CD4-positive, alpha-beta T cell treated with Interleukin-2 at 100 ng/mL for 4 hours (primary cell): ENCODE results near the gene CDC42EP1.
"Not testable (repeated sequence)": the region's sequence is repeated elsewhere in the genome, so short reads cannot be mapped to it uniquely, and the experiment has no call there.

Source experiments
- DNase-seq: peaks from one replicate; pipeline ENCODE4 v3.0.0-alpha.2; 2020; ENCODE audit warnings: low spot score

The CDC42EP1 gene, protein sequence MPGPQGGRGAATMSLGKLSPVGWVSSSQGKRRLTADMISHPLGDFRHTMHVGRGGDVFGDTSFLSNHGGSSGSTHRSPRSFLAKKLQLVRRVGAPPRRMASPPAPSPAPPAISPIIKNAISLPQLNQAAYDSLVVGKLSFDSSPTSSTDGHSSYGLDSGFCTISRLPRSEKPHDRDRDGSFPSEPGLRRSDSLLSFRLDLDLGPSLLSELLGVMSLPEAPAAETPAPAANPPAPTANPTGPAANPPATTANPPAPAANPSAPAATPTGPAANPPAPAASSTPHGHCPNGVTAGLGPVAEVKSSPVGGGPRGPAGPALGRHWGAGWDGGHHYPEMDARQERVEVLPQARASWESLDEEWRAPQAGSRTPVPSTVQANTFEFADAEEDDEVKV

DNA sequence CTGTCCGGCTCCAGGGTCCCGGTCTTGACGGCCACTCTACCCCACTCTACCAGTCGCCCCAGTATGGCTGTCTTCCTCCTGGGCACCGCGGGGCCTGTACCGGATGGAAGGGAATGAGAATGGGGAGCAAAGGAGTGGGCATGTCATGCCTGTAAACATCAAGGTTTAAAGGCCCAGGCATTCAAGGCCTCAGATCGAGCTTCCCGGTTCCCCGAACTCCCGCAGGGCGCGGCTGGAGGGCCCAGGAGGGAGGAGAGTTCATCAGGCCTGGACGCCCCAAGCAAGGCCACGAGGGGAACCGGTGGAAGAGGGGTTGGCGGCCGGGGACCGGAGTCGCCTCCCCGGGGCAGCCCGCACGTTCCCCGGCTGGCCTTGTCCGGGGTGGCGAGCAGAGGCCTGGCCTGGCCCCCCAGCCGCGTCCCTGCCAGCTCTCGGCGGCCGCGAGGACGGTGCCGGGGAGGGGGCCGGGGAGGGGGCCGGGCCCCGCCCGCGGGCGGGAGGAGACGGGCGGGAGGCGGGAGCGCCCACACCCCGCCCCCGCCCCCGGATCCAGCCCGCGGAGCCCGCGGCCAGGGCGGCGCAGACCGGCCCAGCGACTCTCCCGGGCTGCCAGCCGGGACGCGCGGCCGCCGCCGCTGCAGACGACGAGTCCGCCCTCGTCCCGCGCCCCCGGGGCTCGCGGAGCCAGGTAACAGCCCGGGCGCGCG is at the start of gene CDC42EP1:
CDC42EP1 (plus strand) TSS at position 580 of the 707 bp plus-strand sequence. CDS start 5,870 bp downstream, outside the sequence.
- DNase-seq, result no peak

DNA sequence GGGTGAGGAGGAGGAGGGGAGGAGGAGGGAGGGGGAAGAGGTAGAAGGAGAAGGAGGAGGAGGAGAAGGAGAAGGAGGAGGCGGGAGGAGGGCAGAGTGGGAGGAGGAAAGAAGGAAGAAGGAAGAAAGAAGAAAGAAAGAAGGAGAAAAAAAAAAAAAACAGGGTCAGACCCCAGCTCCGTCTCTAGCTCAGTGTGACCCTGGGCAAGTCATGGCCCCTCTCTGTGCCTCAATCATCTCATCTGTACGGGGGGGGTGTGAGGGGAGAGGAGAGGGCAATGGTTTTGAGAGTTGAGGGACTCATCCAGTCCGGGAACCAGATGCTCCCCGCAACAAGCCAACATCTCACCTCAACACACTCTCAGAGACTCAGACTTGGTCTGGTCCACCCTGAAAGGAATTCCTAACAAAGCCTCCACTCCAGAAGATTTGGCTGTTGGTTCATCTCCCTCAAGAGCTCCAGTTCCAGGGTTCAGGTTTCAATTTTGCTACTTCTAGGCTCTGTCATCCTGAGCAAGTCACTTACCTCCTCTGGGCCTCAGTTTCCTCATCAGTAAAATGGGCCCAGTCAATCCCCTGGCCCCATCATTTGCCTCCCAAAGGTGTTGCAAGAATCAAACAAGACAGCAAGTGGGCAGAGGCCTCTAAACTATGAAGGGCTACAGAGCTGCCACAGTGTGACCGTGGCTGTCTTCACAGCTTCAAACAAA is 48.7 kb upstream of the CDC42EP1 start:
- no peak for DNase-seq

DNA sequence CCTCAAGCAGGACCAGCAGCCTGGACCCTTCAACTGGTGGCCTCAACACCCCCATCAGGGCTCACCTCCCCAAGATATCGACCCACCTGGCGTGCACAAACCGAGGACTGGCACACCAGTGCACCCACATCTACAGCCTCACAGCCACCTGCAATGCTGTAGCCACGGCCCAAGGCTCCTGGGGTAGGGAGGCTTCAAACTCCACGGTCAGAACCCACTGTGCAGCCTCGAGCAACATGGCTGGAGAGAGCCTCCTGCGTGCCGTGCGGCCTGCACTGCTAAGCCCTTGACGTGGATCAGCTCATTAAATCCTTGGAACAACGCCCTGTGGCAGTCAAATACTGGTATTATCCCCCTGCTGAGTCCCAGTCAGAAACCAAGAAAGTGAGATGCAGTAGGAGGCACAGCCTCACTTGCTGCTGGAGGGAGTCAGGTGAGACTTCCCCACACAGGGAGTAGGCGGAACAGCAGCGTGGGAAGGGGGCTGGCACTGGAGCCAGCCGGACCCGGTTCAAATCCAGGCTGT is 45.7 kb upstream of the CDC42EP1 start:
- DNase-seq, result no peak

DNA sequence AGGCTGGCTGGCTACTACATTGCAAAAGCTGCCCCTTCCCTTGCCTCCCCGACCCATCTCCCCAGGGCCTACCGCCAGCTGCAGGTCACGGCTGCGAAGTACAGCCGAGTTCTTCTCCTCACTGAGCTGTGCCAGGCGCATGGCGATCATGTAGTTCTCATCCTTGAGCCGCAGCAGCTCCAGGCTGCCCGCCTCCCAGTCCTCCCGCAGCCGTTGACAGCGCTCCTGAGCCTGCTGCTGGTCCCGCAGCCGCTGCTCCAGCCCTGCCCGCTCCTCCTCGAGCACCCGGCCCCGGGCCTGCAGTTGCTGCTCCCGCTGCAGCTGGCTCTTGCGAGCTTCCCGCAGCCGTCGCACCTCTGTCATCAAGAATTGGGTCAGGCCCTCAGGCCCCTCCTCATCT is 44.4 kb upstream of the CDC42EP1 start:
- no peak for DNase-seq

DNA sequence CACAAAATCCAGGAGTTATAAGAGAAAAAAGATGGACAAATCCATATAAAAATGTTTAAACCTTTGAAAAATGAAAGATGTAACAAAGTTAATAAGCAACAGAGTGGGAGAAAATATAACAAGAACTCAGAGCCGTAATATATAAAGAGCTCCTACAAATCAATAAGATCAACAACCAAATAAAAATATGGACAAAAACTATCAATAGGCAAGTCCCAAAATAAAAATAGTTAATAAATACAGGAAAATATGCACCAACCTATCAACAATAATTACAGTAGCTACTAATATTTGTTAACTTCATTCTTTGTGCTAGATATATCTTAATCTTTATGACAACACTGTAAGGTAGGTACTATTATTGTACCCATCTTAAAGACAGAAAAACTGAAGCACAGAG is 43.8 kb upstream of the CDC42EP1 start:
- DNase-seq, result no peak

DNA sequence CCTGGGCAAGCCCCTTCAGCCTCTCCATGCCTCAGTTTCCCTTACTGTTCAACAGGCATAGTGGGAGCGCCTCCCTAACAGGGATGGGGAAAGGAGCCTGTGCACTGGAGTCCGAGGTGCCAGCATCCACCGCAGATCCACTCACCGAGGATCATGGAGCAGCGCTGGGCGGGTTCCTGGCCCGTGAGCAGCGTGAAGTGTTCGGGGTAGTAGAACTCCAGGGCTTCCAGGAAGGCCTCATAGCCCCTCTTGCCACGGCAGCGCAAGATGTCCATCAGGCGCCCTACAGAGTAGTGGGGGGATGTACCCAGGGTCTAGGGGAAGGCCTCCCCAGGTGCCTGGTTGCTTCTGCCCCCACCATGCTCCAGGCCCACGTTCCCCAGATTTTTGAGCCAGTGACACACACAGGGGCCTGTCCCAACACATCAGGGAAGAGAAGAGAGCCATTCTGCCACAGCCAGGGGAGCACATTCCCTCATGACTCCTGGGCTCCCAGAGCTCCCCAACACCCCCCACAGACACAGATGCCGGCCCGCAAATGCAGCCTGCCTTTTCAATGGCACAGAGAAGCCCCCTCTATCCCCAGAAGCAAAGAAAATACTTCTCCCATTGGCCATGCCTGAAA is 42.3 kb upstream of the CDC42EP1 start:
- no peak for DNase-seq

DNA sequence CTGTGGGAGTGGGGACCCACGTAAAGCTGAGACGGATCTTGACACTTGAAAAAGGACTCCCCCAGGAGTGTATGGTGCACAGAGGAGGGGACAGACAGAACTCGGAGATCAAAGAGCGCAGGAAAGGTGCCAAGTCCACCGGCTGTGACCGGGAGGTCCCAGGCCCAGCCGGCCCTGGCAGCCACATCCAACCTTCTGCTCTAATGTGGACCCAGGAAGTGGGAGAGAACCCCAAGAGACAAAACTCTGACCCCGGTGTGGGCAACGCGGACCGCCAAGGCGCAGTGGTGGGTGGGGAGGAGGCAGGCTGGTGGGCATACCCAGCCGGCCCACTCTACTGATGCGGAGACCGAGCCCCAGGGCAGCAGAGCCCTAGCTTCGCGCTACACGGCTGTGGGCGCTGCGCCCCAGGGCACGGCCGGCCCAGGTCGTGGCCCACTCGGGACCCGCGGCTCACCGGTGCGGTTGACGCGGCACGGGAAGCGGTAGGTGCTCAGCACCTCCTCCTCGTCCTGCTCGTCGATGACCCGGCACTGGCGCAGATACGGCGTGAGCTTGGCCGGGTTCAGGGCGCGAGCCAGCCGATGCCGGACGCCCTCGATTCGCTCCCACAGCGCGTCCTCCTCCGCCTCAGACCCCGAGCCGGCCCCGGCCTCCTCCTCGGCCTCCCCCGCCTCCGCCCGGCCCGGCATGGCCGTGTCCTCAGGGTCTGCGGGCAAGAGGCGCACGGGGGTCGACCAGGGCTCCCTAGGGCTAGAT is 41.6 kb upstream of the CDC42EP1 start:
- no peak for DNase-seq

DNA sequence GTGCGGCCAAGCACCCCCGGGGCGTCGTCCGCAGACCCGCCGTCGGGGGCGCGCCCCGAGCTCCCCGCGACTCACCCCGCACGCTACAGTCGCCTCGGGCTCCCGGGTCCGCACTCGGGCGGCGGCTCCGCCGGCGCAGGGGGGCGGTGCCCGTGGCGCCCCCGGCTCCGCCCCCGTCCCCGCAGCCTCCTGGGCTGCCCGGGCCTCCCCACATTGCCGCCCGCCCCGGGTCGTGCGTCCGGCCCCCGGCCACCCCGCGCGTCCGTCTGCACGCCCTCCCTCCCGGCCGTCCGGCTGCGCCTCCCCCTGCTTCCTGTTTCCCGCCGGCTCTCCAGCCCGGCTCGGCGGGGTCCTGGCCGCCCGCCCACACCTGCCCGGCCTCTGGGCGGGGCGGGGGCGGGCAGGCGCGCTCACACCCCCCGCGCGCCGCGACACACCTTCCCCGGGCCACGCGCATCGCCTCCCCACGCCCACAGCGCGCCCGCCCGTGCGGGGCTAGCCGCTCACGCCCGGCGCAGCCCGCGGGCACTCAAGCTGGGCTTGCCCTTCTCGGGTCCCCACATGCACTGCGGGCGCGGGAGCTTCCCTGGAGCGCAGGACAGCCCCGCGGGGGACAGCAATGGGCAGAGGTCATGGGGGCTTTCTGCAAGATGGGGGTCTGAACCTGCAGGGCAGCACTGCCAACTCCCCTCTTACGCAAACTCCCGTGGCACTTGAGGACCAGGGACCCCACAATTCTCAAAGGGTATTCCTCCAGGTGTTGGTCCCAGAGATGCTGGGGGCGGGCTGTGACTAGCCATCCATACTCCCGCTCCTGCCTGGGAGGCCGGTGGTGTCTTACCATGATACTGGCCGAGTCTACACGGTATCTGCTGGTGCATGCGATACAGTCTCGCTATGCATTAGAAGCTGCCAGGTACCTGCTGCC is 40.7 kb upstream of the CDC42EP1 start, which contains the start of gene CARD10:
CARD10 (minus strand) TSS at position 148 of the 928 bp plus-strand sequence. CDS start 215 bp downstream, outside the sequence.
- DNase-seq, result no peak

DNA sequence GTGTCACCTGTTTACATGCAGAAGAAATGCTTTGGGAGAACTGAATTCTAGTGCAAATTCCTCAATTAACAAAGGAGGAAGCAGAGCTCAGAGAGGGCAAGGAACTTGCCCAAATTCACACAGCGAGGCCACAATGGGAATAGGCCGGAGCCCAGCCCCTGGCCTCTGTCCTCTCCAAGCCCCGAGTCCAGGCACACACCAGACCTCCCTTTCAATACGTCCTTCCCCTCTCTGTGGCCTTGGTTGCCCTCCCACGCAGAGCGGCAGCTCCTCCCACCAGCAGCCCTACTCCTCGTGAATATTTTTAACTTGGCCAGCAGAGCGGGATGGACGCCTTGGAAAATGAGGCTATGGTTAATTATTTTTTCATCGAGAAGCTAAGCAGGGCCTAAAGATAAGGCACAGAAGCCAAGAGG is 39.5 kb upstream of the CDC42EP1 start:
- DNase-seq, result no peak

DNA sequence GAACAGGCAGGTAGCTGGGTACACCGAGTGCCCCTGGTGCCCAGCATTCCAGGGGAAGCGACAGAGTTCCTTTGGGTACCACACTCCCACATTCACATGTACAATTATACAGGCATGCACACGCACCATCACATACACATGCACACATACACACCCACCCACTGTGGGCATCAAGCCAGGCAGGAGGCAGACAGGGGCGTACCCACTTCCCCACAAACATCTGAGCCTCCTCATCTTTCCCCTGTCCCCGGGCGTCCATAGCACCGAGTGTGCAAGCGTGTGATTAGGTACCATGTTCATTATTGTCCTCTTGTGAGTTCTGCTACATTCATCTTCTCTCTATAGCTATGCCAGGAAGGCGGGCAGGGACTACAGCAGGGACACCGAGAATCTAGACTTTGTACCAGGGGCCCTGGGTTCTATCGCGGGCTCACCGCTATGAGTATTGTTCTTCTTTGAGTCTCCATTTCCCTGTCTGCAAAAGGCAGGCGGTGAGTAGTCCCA is 39.0 kb upstream of the CDC42EP1 start:
- DNase-seq, result no peak

DNA sequence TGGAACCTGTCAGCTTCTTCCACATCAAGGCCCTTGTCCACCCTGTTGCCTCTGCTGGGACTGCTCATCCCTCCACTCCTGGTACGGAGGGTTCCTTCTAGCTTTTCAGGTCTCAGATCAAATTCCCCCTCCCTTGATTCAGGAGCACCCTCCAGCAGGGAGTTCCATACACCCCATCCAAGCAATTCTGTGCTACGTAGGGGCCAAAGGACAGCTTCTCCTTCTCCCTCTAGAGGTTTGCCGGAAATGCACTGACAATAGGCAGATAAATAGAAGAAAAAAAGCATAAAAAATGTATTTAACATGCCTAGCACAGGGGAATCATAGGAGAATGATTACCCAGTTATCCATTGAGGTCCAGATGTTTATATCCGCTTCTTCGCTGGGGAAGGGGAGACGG is 37.8 kb upstream of the CDC42EP1 start:
- DNase-seq, result no peak

DNA sequence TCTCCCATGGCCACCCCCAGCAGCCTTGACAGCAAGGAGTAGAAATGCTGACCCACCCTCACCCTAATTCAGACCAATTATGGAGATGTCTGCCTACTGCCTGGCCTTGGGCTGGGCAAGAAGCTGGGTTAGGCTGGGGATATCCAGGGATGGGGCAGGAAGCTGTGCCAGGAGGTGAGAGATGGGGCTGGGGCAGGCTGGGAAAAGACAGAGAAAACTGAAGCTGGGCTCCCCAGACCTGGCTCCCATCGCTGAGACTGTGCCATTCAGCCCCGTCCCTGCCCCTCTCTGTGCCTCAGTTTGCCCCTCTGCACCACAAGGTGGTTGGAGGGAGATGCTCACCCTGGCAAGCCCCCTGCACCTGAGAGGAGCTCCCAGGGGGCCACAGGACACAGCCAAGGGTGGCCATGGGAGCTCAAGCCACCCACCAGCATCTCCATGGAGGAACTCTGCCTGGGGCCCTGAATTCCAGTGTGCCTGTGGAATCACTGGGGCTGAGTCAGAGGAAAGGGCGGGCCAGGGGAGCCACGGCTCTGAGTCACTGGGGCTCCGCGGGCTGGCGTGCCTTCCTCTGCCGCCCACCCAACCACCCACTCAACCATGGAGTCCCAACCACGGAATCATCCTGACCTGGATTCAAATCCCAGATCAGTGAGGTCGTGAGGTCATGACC is 35.1 kb upstream of the CDC42EP1 start:
- no peak for DNase-seq

DNA sequence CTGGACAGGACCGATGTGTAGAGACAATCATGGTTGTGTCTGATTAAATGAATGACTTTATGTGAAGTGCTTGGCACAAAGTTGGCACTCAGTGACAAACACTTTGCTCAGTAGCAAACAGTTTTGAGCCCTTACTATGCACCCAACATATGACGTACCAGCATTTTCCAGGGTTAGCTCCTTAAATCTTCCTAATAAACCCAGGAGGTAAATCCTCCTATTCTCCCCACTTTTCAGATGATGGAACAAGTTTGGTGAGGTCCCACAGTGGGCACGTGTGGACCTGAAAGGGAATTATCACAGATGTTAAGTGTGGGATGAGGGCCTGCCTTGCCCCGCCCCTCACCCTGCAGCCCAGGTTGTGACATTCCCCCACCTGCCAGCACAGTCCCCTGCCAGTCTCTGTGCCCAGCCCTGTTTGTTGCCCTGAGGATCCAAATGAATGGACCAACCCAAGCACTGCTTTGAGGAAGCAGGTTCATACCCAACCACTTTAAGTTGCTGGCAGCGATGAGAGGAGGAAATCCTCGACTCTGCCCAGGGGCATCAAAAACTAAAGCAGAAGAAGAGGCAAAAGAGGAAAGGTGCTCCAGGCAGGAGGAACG is 34.4 kb upstream of the CDC42EP1 start:
- no peak for DNase-seq

DNA sequence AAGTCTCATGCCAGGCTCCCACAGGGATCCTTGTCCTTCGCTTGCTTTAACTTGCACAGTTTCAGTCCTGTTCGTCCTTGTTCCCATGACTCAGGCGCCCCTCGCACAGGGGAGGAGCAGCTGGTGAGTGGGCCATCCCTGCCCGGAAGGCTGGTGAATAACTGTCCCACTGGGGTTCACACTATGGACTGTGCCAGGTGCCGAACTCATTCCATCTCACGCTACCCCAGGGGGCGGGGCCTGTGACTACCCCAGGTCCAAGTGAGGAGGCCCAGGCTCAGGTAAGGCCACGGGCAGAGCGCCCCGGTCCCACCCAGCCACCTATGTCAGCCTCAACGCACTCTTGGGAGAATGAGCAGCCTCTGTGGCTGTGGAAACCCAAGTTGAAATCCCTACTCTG is 33.9 kb upstream of the CDC42EP1 start:
- DNase-seq, result no peak

DNA sequence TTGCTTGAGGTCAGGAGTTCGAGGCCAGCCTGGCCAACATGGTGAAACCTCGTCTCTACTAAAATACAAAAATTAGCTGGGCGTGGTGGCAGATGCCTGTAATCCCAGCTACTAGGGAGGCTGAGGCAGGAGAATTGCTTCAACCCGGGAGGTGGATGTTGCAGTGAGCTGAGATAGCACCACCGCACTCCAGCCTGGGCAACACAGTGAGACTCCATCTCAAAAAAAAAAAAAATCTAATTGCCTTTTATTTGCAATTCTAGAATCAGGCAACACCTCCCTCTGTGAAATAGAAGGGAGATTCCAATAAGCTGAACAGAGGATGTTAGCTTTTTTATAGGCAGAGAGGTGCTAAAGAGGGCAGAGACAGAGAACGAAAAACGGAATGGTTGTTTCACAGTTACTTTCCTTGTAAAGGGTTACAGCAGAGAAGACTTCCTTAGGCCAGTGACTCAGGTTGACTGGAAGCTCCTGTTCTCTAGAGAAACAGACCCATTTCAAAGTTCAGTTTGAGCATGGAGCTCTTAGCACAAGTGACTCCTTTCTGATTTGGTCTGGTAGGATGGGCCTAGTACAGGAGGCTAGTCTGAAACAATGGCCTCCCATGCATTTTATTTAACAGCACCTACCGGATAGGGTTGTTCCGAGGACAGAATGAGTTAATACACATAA is 33.1 kb upstream of the CDC42EP1 start:
- DNase-seq, result not testable (repeated sequence)

DNA sequence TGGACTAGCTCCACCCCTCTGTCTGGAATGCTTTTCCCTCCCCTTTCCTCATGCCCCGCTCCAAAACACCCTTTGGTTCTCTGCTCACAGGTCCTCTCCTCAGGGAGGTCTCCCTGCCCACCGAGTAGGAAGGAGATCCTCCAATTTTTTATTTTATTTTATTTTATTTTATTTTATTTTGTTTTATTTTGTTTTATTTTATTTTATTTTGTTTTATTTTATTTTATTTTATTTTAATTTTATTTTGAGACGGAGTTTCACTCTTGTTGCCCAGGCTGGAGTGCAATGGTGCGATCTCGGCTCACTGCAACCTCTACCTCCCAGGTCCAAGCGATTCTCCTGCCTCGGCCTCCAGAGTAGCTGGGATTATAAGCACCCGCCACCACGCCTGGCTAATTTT is 32.3 kb upstream of the CDC42EP1 start:
- DNase-seq, result not testable (repeated sequence)

DNA sequence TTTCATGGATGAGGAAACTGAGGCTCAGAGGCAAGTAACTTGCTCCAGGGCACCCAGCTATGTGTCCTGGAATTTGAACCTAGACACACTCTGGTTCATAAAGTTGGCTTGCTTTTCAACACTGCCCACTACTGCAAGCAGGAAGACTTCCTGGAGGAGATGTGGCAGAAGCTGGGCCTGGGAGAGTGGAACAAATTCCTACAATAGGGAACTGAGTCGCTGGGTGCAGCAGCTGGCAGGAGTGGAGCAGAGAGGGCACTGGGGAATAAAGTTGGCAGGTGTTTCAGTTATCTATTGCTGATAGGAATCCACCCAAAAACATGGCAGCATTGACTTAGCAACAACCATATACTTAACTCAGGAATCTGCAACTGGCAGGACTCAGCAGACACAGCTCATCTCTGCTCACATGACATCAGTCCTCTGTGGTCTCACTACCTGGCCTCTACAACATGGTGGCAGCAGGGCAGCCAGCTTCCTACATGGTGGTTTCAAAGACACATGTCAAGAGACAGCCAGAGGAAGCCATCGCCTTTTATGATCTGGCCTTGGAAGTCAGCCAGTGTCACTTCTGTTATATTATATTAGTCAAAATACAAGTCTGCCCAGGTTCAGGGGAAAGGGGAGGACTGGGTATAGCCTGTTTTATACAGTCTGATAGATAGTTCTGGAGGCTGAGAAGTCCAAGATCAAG is 30.5 kb upstream of the CDC42EP1 start:
- DNase-seq, result no peak

DNA sequence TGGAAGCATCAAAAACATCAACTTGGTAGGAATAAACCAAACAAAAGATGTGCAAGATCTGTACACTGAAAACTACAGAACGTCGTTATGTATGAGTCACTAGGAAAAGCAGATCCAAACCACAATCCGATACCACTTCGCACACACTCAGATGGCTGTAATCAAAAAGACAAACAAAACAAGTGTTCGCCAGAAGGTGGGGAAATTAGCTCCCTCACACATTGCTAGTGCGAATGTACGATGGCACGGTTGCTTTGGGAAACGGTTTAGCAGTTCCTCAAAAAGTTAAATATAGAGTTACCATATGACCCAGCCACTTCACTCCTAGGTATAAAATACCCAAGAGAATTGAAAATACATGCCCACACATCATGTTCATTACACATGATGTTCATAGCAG is 26.3 kb upstream of the CDC42EP1 start:
- DNase-seq, result peak; percentile 24
